ENCODE measurements around the gene ADAM10. TPM values are rescaled to one million over a fixed set of nuclear protein-coding genes. Genes with fewer than 3 reads are reported as not detected.
"Not testable (repeated sequence)": the region's sequence is repeated elsewhere in the genome, so short reads cannot be mapped to it uniquely, and the experiment has no call there.

The ADAM10 gene
- total and polyA plus RNA-seq, 2 of the 8 experiments (the other 6 are each of a cell fraction or from before 2014, with no cell fraction given), result 46.5 to 163 TPM

GRCh38 chr15:58768601-58769004 is 19.1 kb upstream of the ADAM10 start:
- POLR2A ChIA-PET (ENCODE audit: partially characterized antibody), result interaction anchor here (1.3 kb wide), 1 partner anchor 18 kb away, joined by 5 read pairs; the partner anchor contains the start of gene ADAM10
- not testable (repeated sequence) for H3K23ac ChIP-seq (ENCODE audit: insufficient read length); H4K8ac ChIP-seq (ENCODE audit: extremely low read depth, insufficient read depth, low read length); H2BK20ac ChIP-seq (ENCODE audit: low read length); H2BK15ac ChIP-seq (ENCODE audit: low read length); H2AK5ac ChIP-seq (ENCODE audit: low read depth, low read length); H3K4ac ChIP-seq (replicated peaks; ENCODE audit: insufficient read length, low read depth, low read length); H2BK12ac ChIP-seq (ENCODE audit: low read depth, low read length); H4K5ac ChIP-seq (ENCODE audit: insufficient read length, low read depth, low read length); H3K18ac ChIP-seq (ENCODE audit: extremely low read depth, low read length); FAIRE-seq; H3K27ac ChIP-seq (ENCODE audit: low read depth, low read length); H3K4me2 ChIP-seq (ENCODE audit: insufficient read depth in 1 of 2, low read depth in 2 of 2, low read length in 2 of 2); DNase-seq (ENCODE audit: low read depth in 1 of 2, low spot score in 2 of 2); H3K23me2 ChIP-seq (ENCODE audit: low read depth, low read length); H4K91ac ChIP-seq (replicated peaks; ENCODE audit: insufficient read length, low read length); H4K20me1 ChIP-seq (replicated peaks in 1 of 2; ENCODE audit: control insufficient read depth in 1 of 2, insufficient read depth in 2 of 2, low read length in 2 of 2); H3K9ac ChIP-seq (replicated peaks in 1 of 4; ENCODE audit: extremely low read depth in 1 of 4, low read depth in 3 of 4, low read length in 3 of 4); H3K14ac ChIP-seq (ENCODE audit: insufficient read length); H3K56ac ChIP-seq (replicated peaks; ENCODE audit: insufficient read length, low read depth, low read length); H2AFZ ChIP-seq (ENCODE audit: low read length); H3K27me3 ChIP-seq (replicated peaks in 1 of 4; ENCODE audit: control insufficient read depth in 3 of 4, extremely low read depth in 1 of 4, insufficient read depth in 3 of 4, low read length in 3 of 4); H3K9me3 ChIP-seq (ENCODE audit: insufficient read depth in 2 of 2, low read depth in 1 of 2, low read length in 1 of 2); H3K4me1 ChIP-seq (replicated peaks in 1 of 4; ENCODE audit: control insufficient read depth in 3 of 4, insufficient read depth in 4 of 4, low read length in 3 of 4); H2BK120ac ChIP-seq (replicated peaks; ENCODE audit: low read depth, low read length); H3K4me3 ChIP-seq (ENCODE audit: extremely low read depth in 1 of 4, insufficient read depth in 2 of 4, low read depth in 3 of 4, low read length in 4 of 4); H3K36me3 ChIP-seq (ENCODE audit: control insufficient read depth in 2 of 4, insufficient read depth in 4 of 4, low read length in 3 of 4); H2BK5ac ChIP-seq (ENCODE audit: low read depth, low read length); H3K79me1 ChIP-seq (ENCODE audit: low read depth, low read length)
- 95% methylated on average over 6 of the region's 7 CpGs; no CpG with 5 or more reads in 1 of the 2 experiments for WGBS, 2 experiments (ENCODE audit: extremely low coverage in 1 of 2, insufficient coverage in 1 of 2, insufficient read length in 1 of 2, insufficient replicate concordance in 2 of 2, low coverage in 1 of 2, low lambda C conversion rate in 2 of 2, missing lambda C conversion rate in 1 of 2)
- CTCF ChIA-PET (ENCODE audit: partially characterized antibody), result interaction anchor here (0.8 kb wide), 1 partner anchor 8 kb away, joined by 3 read pairs; no protein-coding TSS in a partner anchor
- H3K79me2 ChIP-seq (ENCODE audit: control insufficient read depth in 1 of 2, insufficient read depth in 2 of 2, low read length in 2 of 2), result peaks cover 0 to 15% of the 10 kb centered on the region in 2 experiments; a peak in 2 of 4 replicates

Data from H1 (cell line).